Measurements from ENCODE around the gene SLC43A1.

SLC43A1 gene

DNA sequence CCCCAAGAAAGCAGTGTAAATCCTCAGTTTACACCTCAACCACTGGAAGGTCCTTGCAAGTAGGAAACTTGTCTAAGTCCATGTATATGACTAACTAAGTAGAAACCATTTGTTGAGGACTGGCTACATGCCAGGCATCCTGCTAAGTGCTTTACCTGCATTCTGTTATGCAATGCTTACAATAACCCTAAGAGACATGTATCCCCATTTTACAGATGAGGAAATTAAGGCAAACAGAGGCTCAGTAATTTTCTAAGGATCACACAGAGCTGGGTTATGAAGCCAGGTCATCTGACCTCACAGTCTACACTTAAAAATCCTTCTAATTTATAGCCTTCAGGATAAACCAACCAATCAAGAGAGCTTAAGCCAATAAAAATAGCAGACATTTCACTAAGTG, 13.5 kb upstream of the SLC43A1 start:
- no peak for DNase-seq (ENCODE audit: low read depth in 2 of 2, low spot score in 1 of 2)

- DNase-seq (ENCODE audit: low read depth in 2 of 2, low spot score in 1 of 2) = peak; percentile 36 to 62
Observed at GRCh38 chr11:57527056-57527631, 11.6 kb upstream of the SLC43A1 start.

- DNase-seq (ENCODE audit: low read depth in 2 of 2, low spot score in 1 of 2) = no peak
Observed at GRCh38 chr11:57523419-57523818, 7.9 kb upstream of the SLC43A1 start.

DNA sequence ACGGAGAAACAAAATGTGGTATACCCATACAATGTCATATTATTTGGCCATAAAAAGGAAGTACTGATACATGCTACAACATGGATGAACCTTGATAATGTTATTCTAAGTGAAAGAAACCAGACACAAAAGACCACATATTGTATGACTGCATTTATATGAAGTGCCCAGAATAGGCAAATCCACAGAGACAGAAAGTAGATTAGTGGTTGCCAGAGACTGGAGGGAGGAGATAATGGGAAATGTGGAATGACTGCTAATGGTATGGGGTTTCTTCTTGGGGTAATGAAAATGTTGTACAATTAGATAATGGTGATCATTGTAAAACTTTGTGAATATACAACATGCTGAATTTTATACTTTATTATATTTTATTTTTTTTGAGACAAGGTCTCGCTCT, 5.6 kb upstream of the SLC43A1 start:
- DNase-seq (ENCODE audit: low read depth in 2 of 2, low spot score in 1 of 2) = no peak

GRCh38 chr11:57516061-57516443, 550 bp upstream of the SLC43A1 start:
- DNase-seq (ENCODE audit: low read depth in 2 of 2, low spot score in 1 of 2) = no peak

DNA sequence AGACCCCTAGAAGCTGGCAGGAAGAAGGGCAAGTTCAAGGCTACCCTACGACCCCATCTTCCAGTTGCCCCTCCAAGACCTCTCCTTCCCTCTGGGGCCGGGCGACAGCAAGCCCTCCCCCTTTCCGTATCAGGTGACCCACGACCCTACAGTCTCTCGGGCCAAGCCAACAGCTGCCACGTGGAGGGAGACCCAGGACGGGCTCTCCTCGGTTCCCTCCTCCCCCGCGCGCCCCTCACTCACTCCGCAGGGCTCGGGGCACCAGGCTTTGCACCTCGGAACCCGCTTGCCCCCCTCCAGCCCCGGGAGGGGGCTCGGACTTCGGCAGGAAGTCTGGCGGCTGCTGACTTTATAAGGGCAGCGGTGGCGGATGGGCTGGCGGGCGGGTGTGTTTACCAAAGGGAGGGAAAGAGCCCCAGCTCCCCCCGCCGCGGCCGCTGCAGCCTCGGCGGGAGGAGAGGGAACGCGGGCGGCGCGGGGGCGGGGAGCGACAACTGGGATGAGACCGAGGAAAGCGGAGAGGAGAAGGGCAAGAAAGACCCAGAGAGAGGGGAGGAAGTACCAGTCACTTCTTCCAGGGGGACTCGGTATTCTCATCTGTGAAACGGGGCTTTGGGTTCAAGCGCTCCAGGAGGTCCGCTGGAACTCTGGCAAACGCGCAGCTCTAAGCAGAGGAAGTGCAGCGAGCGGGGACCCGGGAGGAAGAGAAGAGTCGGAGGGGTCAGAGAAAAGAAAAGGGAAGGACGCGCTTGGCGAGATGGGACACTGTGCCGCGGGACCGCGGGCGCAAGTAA, 767 bp downstream of the SLC43A1 start:
- DNase-seq (ENCODE audit: low read depth in 2 of 2, low spot score in 1 of 2) = peak in 1 of 2 donors; percentile 36

GRCh38 chr11:57513911-57514537, 1.5 kb downstream of the SLC43A1 start:
- DNase-seq (ENCODE audit: low read depth in 2 of 2, low spot score in 1 of 2) = no peak

DNA sequence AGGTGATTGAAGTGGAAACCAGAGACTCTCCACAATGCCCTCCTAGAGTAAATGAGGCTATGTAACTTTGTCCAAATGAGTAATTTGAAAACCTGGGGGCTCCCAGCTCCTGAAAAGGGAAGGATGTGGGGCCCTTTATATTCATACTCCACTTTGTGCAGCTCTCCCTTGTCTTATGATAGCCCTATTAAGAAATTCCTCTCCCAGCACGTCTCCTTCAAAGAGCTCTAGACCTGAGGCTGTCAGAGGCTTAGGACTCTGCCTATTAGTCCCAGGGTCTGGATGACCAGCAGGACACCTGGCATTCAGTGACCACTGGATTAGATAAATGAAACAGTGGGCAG, 2.1 kb downstream of the SLC43A1 start:
- no peak for DNase-seq (ENCODE audit: low read depth in 2 of 2, low spot score in 1 of 2)

GRCh38 chr11:57512646-57513451, 2.7 kb downstream of the SLC43A1 start:
- no peak for DNase-seq (ENCODE audit: low read depth in 2 of 2, low spot score in 1 of 2)

DNA sequence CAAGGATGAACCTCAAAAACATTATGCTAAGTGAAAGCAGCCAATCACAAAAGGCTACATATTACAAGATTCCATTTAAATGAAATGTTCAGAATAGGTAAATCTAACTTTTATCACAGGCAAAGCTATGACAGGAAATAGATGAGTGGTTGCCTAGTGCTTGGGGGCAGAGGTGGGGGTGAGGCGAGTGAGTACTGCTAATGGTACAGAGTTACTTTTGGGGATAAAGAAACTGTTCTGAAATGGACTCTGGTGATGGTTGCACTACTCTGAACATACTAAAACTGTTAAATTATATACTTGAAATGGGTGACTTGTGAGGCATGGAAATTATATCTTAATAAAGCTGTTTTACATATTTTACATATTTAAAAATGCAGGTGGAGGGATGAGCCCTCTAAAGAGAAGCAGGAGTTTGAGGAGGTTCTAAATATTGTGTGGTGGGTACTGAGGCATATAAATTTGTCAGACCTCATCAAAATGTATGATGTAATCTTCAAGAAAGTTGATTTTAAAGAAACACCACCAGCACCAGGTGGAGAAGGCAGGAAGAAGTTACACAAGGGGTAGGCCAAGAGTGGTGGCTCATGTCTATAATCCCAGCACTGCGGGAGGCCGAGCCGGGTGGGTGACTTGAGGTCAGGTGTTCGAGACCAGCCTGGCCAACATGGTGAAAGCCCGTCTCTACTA, 3.6 kb downstream of the SLC43A1 start:
- no peak for DNase-seq (ENCODE audit: low read depth in 2 of 2, low spot score in 1 of 2)

GRCh38 chr11:57508341-57509170, 6.9 kb downstream of the SLC43A1 start:
- DNase-seq (ENCODE audit: low read depth in 2 of 2, low spot score in 1 of 2) = no peak

GRCh38 chr11:57506522-57506921, 9.0 kb downstream of the SLC43A1 start:
- DNase-seq (ENCODE audit: low read depth in 2 of 2, low spot score in 1 of 2) = no peak

DNA sequence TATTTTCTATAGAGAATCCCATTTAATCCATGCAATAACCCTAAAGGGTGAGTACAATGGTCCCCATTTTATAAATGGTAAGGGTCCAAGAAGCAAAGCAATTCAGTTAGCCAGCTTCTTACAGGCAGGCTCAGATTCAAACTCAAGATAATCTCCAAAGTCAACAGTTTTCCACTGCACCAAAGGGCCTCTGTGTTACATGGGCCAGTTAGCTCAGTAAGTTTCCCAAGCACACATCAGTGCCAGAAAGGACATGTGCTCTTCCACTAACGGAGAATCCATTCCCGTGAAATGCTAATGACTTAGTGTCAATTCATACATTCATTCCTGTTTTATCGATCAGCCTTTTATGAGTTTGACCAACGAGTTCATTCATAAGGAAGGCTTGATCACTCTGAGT, 11.0 kb downstream of the SLC43A1 start:
- no peak for DNase-seq (ENCODE audit: low read depth in 2 of 2, low spot score in 1 of 2)

DNA sequence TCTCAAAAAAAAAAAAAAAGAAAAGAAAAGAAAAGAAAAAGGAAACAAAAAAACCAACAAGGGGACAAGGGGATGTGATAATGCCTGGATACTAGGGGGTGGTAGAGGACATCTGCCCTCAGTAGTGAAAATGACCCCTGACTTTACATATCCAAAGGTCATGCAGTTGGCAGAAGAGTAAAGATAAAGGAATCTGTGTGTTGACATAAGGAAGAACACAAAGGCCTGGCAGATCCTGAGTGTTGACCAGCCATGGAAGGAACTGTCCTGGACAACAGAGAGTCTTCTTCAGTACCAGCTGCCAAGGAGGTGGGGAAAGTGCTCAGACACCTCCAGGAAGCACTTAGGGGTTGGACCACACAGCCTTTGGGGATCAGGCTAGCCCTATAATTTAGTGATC, 12.6 kb downstream of the SLC43A1 start:
- no peak for DNase-seq (ENCODE audit: low read depth in 2 of 2, low spot score in 1 of 2)

DNA sequence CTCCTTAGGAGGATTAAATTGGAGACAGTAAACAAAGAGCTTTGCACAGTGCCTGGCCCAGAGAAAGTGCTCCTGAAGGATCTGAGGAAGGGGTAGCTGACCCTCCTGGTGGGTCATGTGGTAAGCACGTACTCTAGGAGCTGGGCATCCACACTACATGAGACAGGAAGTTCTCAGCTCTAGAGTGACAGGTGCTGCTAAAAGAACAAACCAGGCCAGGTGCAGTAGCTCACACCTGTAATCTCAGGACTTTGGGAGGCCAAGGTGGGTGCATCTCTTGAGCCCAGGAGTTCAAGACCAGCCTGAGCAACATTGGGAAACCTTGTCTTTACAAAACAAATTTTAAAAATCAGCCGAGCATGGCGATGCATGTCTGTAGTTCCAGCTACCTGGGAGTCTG, 13.1 kb downstream of the SLC43A1 start:
- DNase-seq (ENCODE audit: low read depth in 2 of 2, low spot score in 1 of 2) = no peak

DNA sequence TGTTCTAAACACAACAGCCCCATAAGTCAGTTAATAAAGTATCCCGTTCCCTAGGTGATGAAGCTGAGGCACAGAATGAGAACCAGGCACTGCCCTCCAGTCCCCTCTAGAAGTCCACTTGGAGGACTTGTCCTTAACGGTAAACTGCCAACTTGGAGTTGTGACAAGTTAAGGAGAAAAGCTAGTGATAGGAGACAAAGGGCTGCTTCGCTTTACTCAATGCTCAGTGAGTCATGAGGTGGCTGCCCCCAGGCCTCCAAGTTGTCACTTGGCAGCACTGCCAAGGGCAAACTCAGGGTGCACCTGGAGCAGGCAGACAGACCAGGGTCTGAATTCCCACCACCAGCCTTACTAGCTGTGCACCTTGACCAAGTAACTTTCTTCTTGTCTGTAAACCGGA, 13.5 kb downstream of the SLC43A1 start:
- no peak for DNase-seq (ENCODE audit: low read depth in 2 of 2, low spot score in 1 of 2)

DNA sequence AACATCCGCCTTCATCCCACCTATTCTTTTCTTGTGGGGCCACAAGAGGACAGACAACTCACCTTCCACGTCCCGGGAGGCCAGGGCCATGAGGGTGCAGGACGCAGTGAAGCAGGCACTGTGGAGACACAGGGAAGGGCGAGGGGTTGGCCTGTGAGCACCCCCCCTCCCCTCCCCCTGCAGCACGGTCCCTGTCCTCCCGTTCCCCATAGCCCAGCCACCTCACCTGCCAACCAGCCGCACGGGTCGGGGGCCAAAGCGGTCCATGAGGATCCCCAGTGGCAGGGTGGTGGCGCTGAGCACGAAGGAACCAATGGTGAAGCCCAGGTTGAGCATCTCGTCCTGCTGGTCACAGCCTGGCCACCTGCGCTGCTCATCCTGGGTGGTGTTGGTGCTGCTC, 14.6 kb downstream of the SLC43A1 start:
- no peak for DNase-seq (ENCODE audit: low read depth in 2 of 2, low spot score in 1 of 2)

GRCh38 chr11:57500515-57500914, 15.0 kb downstream of the SLC43A1 start:
- no peak for DNase-seq (ENCODE audit: low read depth in 2 of 2, low spot score in 1 of 2)

DNA sequence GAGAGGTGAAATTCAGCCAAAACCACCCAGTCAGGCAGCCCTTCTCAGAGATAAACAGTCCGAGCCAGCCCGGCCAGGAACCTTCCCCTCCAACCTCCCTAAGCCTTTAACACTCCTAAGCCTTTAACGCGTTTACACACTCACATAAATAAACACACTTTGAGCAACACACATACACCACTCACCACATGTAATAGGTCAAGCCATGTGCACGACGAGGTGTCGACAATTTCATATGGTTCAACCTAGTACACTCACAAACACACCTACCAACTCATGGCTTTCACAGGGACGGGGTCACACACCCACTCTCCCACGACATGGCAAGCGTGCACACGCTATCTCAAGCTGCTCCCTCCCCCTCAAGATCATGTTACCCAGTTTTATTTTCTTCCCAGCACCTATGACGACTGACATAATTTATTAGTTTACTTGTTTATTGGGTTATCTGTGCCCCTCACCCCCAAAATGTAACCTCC, 15.5 kb downstream of the SLC43A1 start:
- DNase-seq (ENCODE audit: low read depth in 2 of 2, low spot score in 1 of 2) = no peak

DNA sequence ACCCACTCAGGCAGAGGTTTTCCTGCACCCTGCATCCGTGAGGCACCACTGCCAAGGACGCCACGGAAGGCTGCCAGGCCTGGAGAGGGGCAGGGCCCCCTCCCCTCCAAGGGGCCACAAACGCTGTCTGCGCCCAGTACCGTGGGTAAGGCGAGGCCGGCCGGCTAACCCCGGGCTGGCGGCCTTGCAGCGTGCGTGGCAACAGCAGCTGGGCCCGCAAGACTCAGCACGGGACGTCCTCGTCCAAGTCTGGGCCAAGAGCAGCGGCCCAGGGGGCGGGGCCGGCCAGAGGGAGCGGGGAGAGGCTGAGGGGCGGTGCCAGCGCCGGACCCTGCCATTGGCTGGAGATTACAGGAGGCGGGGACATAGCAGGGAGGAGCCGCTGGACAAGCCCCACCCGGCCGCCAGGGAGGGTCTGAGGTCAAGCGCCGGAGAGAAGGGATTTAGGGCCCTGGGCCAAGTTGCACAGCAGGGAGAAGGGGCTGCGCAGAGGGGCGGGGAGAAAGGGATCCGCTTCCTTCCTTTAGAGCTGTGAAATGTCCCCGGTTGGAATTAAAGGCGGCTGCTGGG, 16.0 kb downstream of the SLC43A1 start:
- no peak for DNase-seq (ENCODE audit: low read depth in 2 of 2, low spot score in 1 of 2)
